H9 (cell line): ENCODE data around the gene COL11A1. TPM values are rescaled to one million over a fixed set of nuclear protein-coding genes. Genes with fewer than 3 reads are reported as not detected.

Experiments used
- DNase-seq: peaks from one replicate; pipeline ENCODE4 v3.0.0-alpha.2; 2017
- H2AFZ ChIP-seq: one replicate; pipeline ENCODE4 v1.6.1; 2013; ENCODE audit warnings: mild to moderate bottlenecking, low read length, control low read depth, moderate library complexity
- H2AK5ac ChIP-seq: 2 replicates; pipeline ENCODE4 v1.6.1; 2013; ENCODE audit warnings: low read length, control low read depth, mixed read lengths; ENCODE audit not compliant: insufficient read length
- H2BK120ac ChIP-seq: one replicate; pipeline ENCODE4 v1.6.1; 2013; ENCODE audit warnings: low read depth, mild to moderate bottlenecking, low read length, control low read depth, inconsistent platforms; ENCODE audit not compliant: poor library complexity, severe bottlenecking
- H2BK12ac ChIP-seq: 2 replicates; pipeline ENCODE4 v1.6.1; 2013; ENCODE audit warnings: low read length, control low read depth, mixed read lengths, low read depth; ENCODE audit not compliant: insufficient read length
- H2BK15ac ChIP-seq: 2 replicates; pipeline ENCODE4 v1.6.1; 2013; ENCODE audit warnings: low read depth, low read length, control low read depth
- H2BK20ac ChIP-seq: one replicate; pipeline ENCODE4 v1.6.1; 2013; ENCODE audit warnings: low read depth, mild to moderate bottlenecking, low read length, control low read depth, inconsistent platforms; ENCODE audit not compliant: poor library complexity, severe bottlenecking
- H2BK5ac ChIP-seq: 2 replicates; pipeline ENCODE4 v1.6.1; 2013; ENCODE audit warnings: low read length, control low read depth, mixed read lengths; ENCODE audit not compliant: insufficient read length
- H3K14ac ChIP-seq: 2 replicates; pipeline ENCODE4 v1.6.1; 2013; ENCODE audit warnings: low read length, control low read depth; ENCODE audit not compliant: insufficient read depth
- H3K18ac ChIP-seq: 2 replicates; pipeline ENCODE4 v1.6.1; 2013; ENCODE audit warnings: low read depth, mild to moderate bottlenecking, mixed read lengths, low read length, control low read depth; ENCODE audit not compliant: insufficient read length
- H3K23ac ChIP-seq: 2 replicates; pipeline ENCODE4 v1.6.1; 2013; ENCODE audit warnings: low read length, control low read depth, mixed read lengths, low read depth; ENCODE audit not compliant: insufficient read length
- H3K23me2 ChIP-seq: 2 replicates; pipeline ENCODE4 v1.6.1; 2013; ENCODE audit warnings: low read depth, mild to moderate bottlenecking, mixed read lengths, low read length, control low read depth; ENCODE audit not compliant: insufficient read length, poor library complexity, severe bottlenecking
- H3K27ac ChIP-seq: 2 replicates; pipeline ENCODE4 v1.5.1; 2013; ENCODE audit warnings: low read length, control low read depth, mixed read lengths, low read depth; ENCODE audit not compliant: insufficient read length
- H3K27me3 ChIP-seq: 2 replicates; pipeline ENCODE4 v1.6.1; 2013; ENCODE audit warnings: low read length, control low read depth, inconsistent platforms; ENCODE audit not compliant: insufficient read depth
- H3K4ac ChIP-seq: 2 replicates; pipeline ENCODE4 v1.6.1; 2013; ENCODE audit warnings: low read depth, mild to moderate bottlenecking, control low read depth, inconsistent platforms, low read length, moderate library complexity
- H3K4me1 ChIP-seq: 2 replicates; pipeline ENCODE4 v1.6.1; 2013; ENCODE audit warnings: low read length, control low read depth, inconsistent platforms; ENCODE audit not compliant: insufficient read depth
- H3K4me2 ChIP-seq: 2 replicates; pipeline ENCODE4 v1.6.1; 2013; ENCODE audit warnings: low read length, control low read depth, mixed read lengths; ENCODE audit not compliant: insufficient read length, insufficient read depth
- H3K56ac ChIP-seq: 2 replicates; pipeline ENCODE4 v1.6.1; 2013; ENCODE audit warnings: low read depth, mild to moderate bottlenecking, mixed read lengths, low read length, control low read depth; ENCODE audit not compliant: insufficient read length
- H3K79me1 ChIP-seq: 2 replicates; pipeline ENCODE4 v1.6.1; 2013; ENCODE audit warnings: low read depth, mild to moderate bottlenecking, moderate library complexity, low read length, control low read depth, inconsistent platforms; ENCODE audit not compliant: insufficient read depth, poor library complexity, severe bottlenecking
- H3K79me2 ChIP-seq: 2 replicates; pipeline ENCODE4 v1.6.1; 2013; ENCODE audit warnings: low read length, control low read depth, inconsistent platforms; ENCODE audit not compliant: insufficient read depth
- H3K9ac ChIP-seq: 2 replicates; pipeline ENCODE4 v1.6.1; 2013; ENCODE audit warnings: low read length, control low read depth, mixed read lengths; ENCODE audit not compliant: insufficient read length; ENCODE audit errors: extremely low read depth
- H3K9me3 ChIP-seq: one replicate; pipeline ENCODE4 v1.6.1; 2013; ENCODE audit warnings: low read depth, low read length, inconsistent platforms; ENCODE audit not compliant: control insufficient read depth
- H3T11ph ChIP-seq: one replicate; pipeline ENCODE4 v1.6.1; 2013; ENCODE audit warnings: mild to moderate bottlenecking, low read length, control low read depth, inconsistent platforms
- H4K20me1 ChIP-seq: one replicate; pipeline ENCODE4 v1.6.1; 2013; ENCODE audit not compliant: control insufficient read depth, insufficient read length, insufficient read depth
- H4K5ac ChIP-seq: 2 replicates; pipeline ENCODE4 v1.6.1; 2013; ENCODE audit warnings: low read depth, mild to moderate bottlenecking, mixed read lengths, low read length, control low read depth; ENCODE audit not compliant: insufficient read length
- H4K8ac ChIP-seq: replicated peaks from 2 replicates; pipeline ENCODE4 v1.6.1; 2013; ENCODE audit warnings: low read length, control low read depth, mixed read lengths, low read depth; ENCODE audit not compliant: insufficient read length
- H4K91ac ChIP-seq: 2 replicates; pipeline ENCODE4 v1.6.1; 2013; ENCODE audit warnings: low read depth, mild to moderate bottlenecking, moderate library complexity, mixed read lengths, low read length, control low read depth; ENCODE audit not compliant: insufficient read length
- H3K27ac Mint-ChIP-seq, 3 experiments: 2 replicates in 2 of 3; 3 replicates in 1 of 3; pipeline ENCODE4 v1.8.0; 2020 to 2021; ENCODE audit warnings: mixed read lengths in 3 of 3, mild to moderate bottlenecking in 1 of 3, moderate library complexity in 1 of 3
- H3K27me3 Mint-ChIP-seq: 2 replicates; pipeline ENCODE4 v1.8.0; 2021; ENCODE audit warnings: low read depth, mild to moderate bottlenecking, moderate library complexity, mixed read lengths
- H3K36me3 Mint-ChIP-seq, 3 experiments: 2 replicates in 2 of 3; 3 replicates in 1 of 3; pipeline ENCODE4 v1.8.0; 2020 to 2021; ENCODE audit warnings: low read depth in 3 of 3, mixed read lengths in 3 of 3; ENCODE audit not compliant: insufficient read depth in 1 of 3
- H3K4me1 Mint-ChIP-seq, 2 experiments: 2 replicates each; pipeline ENCODE4 v1.8.0; 2020; ENCODE audit warnings: mixed read lengths in 2 of 2
- H3K4me3 Mint-ChIP-seq, 2 experiments: 2 replicates in 1 of 2; 3 replicates in 1 of 2; pipeline ENCODE4 v1.8.0; 2020 to 2021; ENCODE audit warnings: mild to moderate bottlenecking in 2 of 2, mixed read lengths in 2 of 2, moderate library complexity in 1 of 2
- H3K9me3 Mint-ChIP-seq, 2 experiments: 2 replicates in 1 of 2; 3 replicates in 1 of 2; pipeline ENCODE4 v1.8.0; 2020; ENCODE audit warnings: mild to moderate bottlenecking in 2 of 2, mixed read lengths in 2 of 2, moderate library complexity in 1 of 2
- CTCF ChIP-seq: fragments of 200-600 bp; sonication (generic); conservative IDR thresholded peaks from 3 replicates; pipeline ENCODE4 v1.8.0; 2021; ENCODE audit warnings: antibody characterized with exemption, mild to moderate bottlenecking
- WGBS: extraction: QIAGEN DNeasy Blood & Tissue Kit; methylation state at CpG from one replicate; pipeline ENCODE4 v1.1.7; 2013; ENCODE audit warnings: missing lambda C conversion rate, low lambda C conversion rate, mixed read lengths; ENCODE audit not compliant: insufficient read length; ENCODE audit errors: extremely low coverage; 5-methylcytosine and 5-hydroxymethylcytosine counted together
- total RNA-seq: library from RNA; stranded (reverse); gene quantifications from 2 replicates; pipeline ENCODE4 v1.2.1, GENCODE V29; 2021

COL11A1 gene
- total RNA-seq, 1 experiment from 2014 or later = 7.5 TPM

DNA sequence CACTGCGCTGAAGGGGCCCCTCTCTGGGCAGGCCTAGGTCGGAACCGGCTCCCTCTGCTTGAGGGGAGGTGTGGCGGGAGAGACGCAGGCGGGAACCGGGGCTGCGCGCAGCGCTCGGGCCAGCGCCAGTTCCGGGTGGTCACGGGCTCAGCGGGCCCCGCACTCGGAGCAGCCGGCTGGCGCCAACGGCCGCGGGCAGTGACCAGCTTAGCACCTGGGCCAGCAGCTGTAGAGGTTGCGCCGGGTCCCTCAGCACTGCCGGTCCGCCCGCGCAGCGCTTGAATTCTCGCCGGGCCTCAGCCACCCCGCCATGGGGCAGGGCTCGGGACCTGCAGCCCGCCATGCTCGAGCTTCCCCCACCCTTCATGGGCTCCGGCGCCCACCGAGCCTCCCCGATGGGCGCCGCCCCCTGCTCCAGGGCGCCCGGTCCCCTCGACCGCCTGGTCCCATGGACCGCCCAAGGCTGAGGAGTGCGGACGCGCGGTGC is 254.6 kb downstream of the COL11A1 start:
- peaks cover 25 to 27% of the 10 kb centered on the region in 2 experiments for H3K9me3 Mint-ChIP-seq

More for the DNA sequence above, 254.6 kb downstream of the COL11A1 start:
- Mint-ChIP-seq H3K27ac (no peak overlapping the region), H3K36me3 (peaks cover 13 to 26% (median 20%) of the 10 kb centered on the region in 3 experiments), H3K27me3 (no peaks in the 10 kb centered on the region), H3K4me3 (no peak overlapping the region), H3K4me1 (0 out of 4 replicates have a peak, but pooled peaks cover 0 to 2% of the 10 kb centered on the region in 2 experiments)
- no peak overlapping the region for H4K91ac ChIP-seq
- H3K9ac ChIP-seq = no peak overlapping the region
- no peak overlapping the region for H2BK120ac ChIP-seq
- H4K20me1 ChIP-seq = no peaks in the 10 kb centered on the region
- no peak overlapping the region for H3K56ac ChIP-seq
- H3K23me2 ChIP-seq = no peaks in the 10 kb centered on the region
- no peak overlapping the region for H2BK5ac ChIP-seq
- H3K4me1 ChIP-seq = no peaks in the 10 kb centered on the region
- H3K18ac ChIP-seq = no peak overlapping the region
- H2BK15ac ChIP-seq = no peak overlapping the region
- no peak overlapping the region for H3K4me2 ChIP-seq
- H3K79me1 ChIP-seq = no peaks in the 10 kb centered on the region
- WGBS = no CpG with 5 or more reads among the region's 50 CpGs
- H2BK20ac ChIP-seq = no peak overlapping the region
- DNase-seq = peak; percentile 28
- H3K23ac ChIP-seq = no peak overlapping the region
- H2BK12ac ChIP-seq = no peak overlapping the region
- H3K14ac ChIP-seq = no peak overlapping the region
- no peak overlapping the region for H3K27ac ChIP-seq
- H3T11ph ChIP-seq = no peak overlapping the region
- H3K79me2 ChIP-seq = no peaks in the 10 kb centered on the region
- no peaks in the 10 kb centered on the region for H3K9me3 ChIP-seq
- no peak overlapping the region for H4K5ac ChIP-seq
- no peak for TF ChIP-seq CTCF
- no peak overlapping the region for H4K8ac ChIP-seq
- H3K27me3 ChIP-seq = no peaks in the 10 kb centered on the region
- H2AK5ac ChIP-seq = no peak overlapping the region
- no peak overlapping the region for H2AFZ ChIP-seq
- H3K4ac ChIP-seq = no peak overlapping the region
